CD4-positive, alpha-beta T cell treated with Interleukin-6 for 4 hours (primary cell): ENCODE data around the gene RYR2.

Experiments used
- DNase-seq: peaks from one replicate; pipeline ENCODE4 v3.0.0-alpha.2; 2020; ENCODE audit warnings: mixed read lengths

The RYR2 gene

DNA sequence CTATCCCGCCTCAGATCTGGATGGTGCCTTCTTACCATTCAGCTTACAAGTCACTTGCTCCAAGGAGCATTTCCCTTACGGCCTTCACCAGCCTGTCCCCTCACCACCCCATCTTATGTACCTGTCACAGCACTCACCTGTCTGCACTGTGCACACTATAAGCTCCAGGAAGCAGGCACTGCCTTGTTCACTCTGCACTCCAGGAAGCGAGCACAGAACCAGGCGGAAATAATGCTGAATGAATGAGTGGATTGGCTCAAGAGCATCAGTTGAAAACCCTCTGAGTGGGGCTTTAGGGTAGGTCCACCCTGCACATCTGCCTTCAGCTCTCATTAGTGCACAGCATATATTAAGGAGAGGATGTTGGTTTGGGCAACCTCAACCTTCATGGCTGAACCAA is 8.9 kb upstream of the RYR2 start:
- DNase-seq, result no peak

DNA sequence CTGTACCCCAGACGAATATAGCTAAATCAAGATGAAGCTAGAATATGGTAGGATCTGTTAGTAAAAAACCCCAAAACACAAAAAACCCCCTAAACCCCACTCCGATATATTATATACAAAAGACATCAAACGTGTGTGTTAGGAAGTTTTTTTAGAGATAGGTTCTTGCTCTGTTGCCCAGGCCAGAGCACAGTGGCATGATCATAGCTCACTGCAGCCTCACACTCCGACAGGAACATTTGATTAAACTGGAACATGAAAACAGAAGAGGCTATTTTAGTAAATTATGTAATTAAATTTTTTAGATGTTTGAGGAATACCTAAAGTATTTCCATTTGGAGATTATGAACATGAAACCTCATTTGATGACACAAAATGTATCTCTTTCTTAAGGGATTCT is 8.2 kb upstream of the RYR2 start:
- DNase-seq, result no peak

DNA sequence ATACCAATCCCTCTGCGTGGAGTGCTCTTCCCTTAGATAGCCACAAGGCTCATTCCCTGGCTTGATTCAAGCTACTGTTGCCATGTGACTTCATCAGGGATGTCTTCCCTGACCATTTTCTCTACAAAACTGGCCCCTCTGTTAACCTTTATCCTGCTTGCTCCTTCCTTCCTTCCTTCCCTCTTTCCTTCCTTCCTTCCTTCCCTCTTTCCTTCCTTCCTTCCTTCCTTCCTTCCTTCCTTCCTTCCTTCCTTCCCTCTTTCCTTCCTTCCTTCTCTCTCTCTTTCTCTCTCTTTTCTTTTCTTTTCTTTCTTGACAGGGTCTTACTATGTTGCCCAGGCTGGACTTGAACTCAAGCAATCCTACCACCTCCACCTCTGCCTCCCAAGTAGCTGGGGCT is 6.2 kb upstream of the RYR2 start:
- no peak for DNase-seq

DNA sequence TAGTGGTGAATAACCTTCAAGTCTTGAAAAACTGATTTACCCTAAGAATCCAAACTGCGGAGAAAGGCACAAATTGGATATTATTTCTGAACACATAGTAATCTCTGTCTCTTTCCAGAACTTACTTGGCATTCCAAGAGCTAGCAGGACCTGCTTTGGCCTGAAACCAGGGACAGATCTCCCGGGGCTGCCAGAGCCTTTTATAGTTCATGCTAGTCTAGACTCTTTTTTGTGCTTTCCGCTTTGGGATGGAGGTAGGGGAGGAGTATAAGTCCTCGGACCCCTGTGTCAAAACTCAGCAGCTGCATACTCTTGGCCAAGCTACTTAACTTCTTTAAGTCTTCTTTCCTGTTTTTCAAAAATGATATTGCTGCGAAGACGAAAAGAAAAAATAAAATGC is 3.8 kb upstream of the RYR2 start:
- no peak for DNase-seq

DNA sequence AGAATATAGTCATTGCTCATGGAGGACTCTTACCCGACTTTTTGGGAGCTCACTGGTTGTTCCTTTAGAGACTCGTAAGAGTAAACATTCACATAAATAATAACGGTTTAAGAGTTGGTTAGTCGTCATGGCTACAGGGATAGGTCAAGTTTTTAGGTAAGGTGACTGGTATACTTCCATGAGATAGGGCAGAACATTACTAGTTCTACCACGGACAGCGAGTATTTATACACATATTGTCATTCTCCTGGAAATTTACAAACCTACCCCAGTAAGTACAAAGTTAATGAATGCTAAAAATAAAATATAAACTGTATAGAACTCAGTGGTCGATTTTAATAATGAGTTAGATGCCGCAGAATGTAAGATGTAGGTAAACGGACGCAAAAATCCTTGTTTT is 1.2 kb upstream of the RYR2 start:
- DNase-seq, result no peak

DNA sequence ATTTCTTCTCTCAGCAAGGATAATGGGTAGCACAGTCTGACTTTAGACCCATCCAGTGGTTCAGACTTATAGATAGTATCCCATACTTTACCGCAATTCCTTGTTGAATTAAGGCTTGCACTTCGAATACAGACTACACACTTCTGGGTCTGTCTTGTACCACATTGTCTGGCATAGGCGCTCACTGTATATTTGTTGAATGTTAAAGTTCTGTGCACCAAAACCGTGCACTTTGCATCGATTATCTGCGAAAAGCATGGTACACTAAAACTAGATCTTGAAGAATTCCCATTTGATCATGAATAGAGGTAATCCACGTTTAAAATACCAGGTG is 556 bp upstream of the RYR2 start:
- DNase-seq, result no peak

DNA sequence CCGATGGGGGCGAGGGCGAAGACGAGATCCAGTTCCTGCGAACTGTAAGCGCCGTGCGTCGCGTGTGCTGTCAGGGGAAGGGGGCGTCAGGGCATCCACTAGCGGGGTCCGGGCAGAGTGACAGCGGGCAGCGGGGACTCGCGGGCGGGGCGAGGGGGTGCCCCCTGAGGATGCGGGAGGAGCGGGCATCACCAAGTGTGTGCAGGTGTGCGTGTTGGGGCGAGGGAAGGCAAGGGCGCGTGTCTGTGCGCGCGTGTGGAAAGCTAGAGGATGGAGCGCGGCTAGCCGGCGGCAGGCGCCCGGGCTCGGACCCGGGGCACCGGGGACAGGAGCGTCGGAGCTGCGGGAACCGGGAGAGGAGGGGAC is 525 bp downstream of the RYR2 start:
- DNase-seq, result no peak

DNA sequence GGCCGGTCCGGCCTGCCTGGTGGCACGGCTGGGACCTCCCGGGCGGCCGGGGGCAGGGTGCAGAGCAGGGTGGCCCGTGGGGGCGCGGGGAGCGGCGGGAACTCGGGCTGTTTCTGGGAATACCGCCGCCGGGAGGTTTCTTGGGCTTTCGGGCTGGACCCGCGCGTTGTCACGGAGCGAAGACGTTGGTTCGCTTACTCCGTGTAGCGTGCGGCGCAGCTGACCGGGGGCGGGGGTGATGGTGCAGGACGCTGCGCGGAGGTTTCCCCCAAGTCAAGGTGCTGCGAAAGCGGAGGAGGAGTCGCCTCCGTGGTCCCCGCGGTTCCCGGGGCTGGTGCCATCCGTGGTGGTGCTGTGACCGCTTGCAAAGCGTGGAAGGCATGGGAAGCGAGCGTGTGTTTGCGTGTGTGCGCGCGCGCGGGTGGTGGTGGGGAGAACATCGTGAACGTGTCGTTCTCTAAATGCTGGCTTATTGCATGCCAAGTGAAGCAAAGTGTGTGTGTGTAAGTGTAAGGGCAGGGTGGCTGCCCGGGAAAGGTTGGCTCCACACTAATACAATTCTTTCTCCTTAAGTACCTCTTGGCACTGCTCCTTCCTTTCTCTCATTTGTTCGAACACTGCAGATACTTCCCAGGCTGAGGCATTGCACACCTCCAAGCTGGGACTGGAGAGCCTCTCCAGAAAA is 1.1 kb downstream of the RYR2 start:
- no peak for DNase-seq

DNA sequence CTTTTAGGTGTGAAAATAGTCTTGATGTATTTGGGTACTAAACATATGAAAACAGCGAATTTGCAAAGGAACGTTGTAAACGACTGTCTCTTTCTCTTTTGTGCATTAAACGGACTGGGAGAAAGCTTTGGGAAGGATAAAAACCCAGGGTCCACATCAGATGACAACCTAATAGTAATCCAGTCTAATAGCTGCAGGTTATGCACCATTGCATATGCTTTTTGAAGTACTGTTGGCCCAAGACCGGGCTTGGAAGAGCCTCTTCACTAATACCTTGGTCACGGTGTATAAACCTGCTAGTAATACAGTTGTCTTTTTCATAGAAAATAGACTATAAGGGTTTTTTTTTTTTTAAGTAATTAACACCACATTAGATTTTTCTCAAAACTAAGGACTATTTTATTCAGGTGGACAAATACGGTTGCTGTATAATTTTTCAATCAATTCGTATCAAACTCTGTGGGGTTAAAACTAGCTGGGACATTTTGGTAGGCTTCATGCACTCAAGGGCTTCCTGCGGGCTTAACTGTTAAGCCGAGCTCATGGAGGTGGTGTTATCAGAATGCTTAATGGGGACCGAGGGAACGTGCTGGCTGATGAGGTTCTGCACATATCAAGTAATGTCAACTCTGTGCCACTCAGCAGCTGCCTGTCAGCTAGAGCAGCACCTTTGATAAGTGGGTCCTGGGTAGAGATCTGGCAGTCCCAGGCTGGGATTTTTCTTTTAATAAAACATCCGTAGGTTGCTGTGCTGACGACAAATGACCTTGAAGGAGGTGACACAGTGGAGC is 2.1 kb downstream of the RYR2 start:
- DNase-seq, result no peak

DNA sequence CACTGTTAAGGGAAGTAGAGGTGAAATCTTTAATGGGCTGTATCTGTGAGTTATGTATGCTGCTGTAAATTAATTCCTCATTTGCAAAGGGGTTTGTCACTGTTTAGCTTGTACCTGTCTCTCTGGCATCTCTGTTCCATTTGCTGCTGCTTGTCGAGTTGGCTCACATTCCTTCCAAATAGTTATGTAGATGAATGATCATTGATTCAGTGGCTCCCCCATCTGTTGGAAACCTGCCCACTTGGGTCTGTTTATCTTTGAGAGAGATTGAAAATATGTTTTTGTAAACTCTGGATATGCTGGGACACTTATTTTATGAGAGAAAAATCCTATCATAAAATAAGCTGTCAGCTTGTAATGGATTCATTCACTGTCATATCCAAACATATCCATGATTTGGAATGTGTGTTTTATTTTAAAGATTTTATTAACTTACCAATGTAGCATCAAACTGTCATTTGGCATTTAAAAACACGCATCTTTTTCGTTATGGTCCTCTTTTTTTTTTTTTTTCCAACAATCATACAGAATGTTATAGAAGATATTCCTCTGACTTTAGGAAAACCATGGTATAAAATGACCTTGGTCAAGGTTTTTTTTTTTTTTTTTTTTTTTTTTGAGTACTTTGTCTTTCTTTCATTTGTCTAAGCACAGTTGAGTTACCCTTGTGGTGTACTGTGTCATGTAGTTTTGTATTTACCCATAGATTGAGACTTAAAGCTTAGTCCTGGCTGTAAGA is 3.5 kb downstream of the RYR2 start:
- no peak for DNase-seq

DNA sequence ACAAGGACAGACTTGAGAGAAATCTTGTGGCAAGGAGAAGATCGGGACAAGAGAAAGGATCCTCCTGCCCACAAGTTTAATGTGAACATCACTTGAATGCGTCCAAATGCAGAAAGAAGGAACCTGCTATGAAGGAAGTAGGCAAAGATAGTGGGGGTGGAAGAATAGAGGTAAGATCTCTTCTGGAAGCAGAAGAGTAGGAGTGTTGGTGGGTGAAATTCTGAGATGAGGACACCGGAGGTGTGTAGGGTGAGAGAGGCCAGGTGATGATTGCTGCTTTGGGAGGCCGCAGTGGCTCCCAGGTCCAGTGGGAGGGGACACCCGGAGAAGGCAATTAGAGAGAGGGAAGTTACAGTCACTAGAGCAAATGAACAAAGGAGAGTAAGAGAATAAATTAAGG is 6.8 kb downstream of the RYR2 start:
- no peak for DNase-seq

DNA sequence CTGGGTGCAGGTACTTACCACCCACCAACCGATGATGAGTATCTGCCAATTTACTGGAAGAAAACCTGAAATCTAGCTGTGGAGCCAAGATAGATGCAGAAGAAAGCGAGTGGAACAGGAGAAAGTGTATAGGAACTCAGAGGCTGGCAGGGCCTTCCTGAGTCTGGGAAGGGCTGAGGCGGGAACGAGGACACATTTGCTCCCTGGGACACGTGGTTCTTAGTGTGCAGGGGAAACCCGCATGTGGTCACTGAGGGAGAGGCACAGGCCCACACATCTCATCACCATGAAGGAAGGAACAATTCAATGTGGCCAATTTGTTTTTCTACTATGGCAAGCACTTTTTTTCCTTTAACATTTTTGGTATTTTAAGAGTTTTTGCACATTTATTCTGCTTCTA is 8.2 kb downstream of the RYR2 start:
- no peak for DNase-seq

DNA sequence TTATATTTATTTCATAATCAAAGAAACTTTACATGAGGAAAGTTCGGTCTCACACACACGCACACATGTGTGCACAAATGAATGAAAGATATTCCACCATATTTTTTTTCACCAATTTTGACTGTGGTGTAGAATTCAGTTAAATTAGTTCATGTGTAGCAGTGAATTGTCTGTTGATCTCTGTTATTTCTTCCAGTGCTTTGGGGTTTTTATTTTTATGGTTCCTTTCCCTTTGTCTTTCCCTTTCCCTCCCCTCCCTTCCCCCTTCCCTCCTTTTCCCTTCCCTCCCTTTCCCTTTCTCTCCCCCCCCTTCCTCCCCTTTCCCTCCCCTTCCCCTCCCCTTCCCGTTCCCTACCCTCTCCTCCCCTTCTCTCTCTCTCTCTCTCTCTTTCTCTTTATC is 8.9 kb downstream of the RYR2 start:
- DNase-seq, result no peak

DNA sequence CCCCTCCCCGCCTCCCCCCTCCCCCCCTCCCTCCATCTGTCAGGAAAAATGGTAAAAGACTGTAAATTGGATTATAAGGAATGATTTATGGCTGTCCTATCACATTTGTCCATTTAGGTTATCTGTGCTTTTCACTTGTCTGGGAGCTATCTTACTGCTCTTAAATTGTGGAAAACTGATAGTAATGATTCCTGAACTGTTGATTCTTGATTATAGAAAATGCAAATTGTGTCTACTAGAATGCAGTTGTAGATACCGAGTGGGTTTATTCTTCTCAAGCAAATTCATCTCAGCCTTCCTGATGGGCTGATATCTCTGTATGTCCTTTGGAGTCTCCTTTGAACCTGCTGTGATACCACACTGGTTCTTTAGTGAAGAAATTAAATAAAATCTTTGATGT is 12.3 kb downstream of the RYR2 start:
- no peak for DNase-seq

DNA sequence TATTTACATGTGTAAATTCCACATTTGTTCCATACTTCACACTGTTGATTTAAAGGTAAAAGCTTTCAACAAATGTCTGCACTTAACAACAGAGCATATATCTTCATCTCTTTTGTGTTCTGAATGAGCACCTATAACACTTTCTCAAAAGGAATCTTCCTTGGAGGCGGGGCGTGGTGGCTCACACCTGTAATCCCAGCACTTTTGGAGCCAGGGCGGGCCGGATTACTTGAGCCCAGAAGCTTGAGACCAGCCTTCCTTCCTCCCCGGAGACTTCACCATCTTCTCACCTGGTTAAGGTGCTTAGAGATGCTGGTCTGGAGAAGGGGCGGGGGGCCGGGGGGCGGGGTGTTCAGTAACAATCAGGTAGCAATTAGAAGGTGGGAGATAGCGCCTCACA is 16.5 kb downstream of the RYR2 start:
- DNase-seq, result no peak

DNA sequence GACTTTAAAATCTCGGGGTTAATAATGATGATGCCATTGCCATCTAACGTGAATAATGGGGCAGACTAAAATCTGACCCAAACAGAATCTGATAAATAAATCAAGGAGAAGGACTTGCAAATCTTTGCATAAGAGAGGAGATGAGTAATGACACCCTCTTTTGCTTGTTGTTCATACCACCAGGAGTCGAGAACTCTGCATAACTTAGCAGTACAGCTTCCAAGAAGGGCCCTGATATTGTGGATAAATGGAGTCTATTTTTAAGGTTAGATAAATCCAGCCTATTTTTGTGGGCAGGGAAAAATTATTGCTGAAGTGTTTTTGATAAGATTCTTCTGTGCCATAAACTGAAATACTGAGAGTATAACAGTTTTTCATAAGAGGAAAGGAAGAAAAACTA is 17.3 kb downstream of the RYR2 start:
- no peak for DNase-seq

DNA sequence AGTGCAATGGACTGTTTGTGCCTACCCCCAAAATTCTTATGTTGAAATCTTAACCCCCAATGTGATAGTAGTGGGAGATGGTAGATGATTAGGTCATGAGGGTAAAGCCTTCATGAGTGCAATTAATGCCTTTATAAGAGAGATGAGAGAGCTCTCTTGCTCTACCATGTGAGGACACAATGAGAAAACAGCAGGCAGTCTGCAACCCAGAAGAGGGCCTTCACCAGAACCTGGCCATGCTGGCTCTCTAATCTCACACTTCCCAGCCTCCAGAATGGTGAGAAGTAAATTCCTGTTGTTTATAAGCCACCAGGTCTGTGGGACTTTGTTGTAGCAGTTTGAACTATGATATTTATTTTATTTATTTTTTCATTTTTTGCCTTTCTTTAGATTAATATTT is 21.0 kb downstream of the RYR2 start:
- no peak for DNase-seq

DNA sequence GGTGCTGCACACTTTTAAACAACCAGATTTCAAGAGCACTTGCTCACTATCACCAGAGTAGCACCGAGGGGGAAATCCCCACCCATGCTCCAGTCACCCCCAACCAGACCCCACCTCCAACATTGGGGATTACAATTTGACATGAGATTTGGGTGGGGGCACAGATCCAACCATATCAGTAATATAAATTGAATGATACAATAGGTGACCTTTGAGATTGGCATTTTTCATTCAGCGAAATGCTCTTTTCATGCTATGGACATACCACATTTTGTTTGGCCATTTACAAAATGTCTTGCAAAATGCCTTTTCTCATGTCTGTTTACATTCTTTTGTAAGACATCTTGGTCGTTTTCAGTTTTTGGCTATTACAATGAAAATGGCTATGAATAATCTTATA is 23.9 kb downstream of the RYR2 start:
- no peak for DNase-seq

DNA sequence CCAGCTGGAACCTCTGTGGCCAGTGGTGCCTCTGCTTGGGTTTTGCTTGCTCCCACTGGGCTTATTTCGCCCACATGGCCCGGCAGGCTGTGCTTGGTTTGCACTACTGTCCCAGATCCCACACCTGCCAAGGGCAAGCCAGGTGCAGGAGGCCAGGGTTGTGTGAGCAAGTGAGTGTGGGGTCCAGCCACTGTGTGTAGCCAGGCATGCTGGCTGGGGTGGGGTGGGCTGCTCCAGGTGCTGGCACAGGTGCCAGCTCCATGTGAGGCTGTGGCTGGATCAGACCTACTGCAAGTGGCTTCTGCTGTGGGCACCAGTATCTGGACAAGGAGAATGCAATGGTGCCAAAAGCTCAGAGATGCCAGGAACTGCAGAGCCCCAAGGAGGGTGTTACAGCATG is 28.5 kb downstream of the RYR2 start:
- no peak for DNase-seq

DNA sequence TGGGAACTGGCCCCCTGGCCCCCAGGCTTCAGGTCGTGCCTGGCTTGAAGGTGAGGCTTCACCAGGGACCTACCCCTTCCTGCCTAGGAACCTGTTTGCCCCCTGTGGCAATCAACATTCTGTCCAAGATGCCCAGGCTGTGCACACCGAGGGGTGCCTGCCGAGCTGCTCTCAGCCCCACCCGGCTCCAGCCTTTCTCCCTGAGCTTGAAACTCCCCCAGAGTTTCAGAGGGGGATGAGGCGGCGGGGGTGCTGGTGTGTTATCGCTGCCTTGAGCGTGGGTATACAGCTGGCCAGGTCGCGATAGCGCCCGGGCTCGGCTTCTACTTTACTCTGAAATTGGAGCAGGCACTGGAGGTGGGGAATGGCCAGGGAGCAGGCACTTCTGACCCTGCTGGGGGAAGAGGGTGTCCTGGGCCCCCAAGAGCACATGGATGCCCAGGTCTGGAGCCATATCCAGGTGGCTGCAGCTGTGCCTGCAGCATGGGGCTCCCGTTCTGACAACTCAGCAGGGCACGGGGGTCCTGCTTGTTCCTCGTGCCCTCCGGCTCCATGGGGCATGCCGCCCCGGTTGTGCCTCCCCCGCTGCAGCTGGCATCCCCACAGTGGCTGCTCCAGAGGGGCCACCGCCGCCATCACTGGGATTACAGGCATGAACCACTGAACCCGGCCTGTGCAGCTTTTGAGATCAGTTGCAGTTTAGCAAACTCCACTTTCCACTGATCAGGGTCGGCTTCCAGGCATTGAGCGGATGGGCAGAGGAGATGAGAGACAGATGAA is 29.8 kb downstream of the RYR2 start:
- DNase-seq, result no peak

DNA sequence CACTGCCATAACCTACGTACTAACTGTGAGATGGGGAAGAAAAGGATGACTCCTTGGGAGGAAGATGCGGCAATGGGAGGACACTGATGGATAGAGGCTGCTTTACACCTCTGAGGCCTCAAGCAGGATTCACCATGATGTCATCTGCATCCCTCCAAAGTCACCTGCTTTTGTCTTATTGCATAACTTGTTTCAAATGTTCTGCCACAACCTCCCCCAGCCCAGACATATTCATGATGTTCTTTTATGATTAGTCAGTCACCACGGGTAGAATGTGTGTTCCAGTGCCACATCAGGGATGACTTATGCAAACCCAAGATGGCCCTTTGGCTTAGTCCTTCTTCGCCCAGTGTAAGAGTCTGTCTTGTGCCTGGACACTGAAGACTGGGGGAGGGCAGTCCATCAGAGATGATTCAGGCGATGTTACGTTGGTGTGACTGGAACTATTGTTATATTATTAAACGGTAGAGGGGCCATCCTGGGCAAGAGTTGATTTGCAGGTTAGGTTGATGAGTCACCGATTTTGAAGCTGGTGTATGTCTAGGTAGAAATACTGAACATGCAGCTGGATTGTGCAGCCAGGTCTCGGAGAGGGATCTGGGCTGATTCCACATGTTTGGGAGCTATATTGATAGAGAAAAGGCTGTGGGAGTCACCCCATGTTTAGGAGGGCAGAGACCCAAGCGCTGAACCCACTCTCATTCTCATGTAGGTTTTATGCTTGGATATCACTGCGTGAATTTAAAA is 32.6 kb downstream of the RYR2 start:
- DNase-seq, result no peak

DNA sequence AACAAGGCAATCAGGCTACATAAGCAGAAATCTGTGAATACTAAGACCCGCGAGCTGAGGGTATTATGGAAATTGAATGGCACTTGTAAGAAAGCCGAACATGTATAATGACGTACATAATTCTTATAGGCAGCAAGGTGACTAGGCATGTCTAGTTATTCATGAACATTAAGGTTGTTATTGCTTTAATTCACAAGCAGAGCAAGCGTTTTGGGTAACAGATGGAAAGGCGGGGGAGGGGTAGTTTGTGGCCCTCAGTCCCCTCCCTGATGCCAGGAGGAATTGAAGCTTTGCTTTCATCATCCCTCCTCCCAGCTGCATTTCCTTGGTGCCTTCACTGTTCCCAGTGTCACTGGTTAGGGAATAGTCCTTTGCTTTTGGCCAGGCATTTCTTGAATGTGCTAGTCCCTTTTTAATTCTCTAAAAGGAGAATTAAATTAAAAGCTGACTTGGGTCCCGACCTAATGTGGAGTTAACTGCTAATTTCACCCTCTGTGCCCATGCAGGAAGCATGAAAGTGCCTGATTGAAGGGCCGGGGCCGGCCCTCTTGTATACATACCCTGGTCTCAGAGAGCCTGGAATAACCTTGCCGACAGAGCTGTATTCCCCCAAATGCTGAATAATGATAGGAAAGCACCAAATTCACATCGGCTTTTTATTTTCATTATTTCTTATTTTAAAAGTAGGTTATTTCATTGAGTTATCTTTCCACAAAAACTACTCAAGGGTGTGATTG is 42.5 kb downstream of the RYR2 start:
- no peak for DNase-seq
